Stimulated activated CD4-positive, alpha-beta T cell treated with anti-CD3 and anti-CD28 coated beads, TNF-alpha, amount 100 ng/mL, for 24 hours (primary cell): Measurements from ENCODE around the gene CLCN4.

ENCODE experiments used
- DNase-seq, 3 experiments: peaks; one replicate each; pipeline ENCODE4 v3.0.0-alpha.2; 2020; ENCODE audit warnings: low read depth in 3 of 3

The CLCN4 gene

GRCh38 chrX:10130354-10130753, 26.4 kb upstream of the CLCN4 start:
- DNase-seq, result no peak

- DNase-seq, result no peak
Observed at GRCh38 chrX:10133980-10134676, 22.6 kb upstream of the CLCN4 start.

- no peak for DNase-seq
Observed at GRCh38 chrX:10134921-10135320, 21.9 kb upstream of the CLCN4 start.

- DNase-seq, result no peak
Observed at GRCh38 chrX:10135561-10136399, 21.0 kb upstream of the CLCN4 start.

- DNase-seq, result no peak
Observed at GRCh38 chrX:10138726-10139125, 18.0 kb upstream of the CLCN4 start.

GRCh38 chrX:10140264-10140663, 16.5 kb upstream of the CLCN4 start:
- no peak for DNase-seq

GRCh38 chrX:10142041-10142599, 14.7 kb upstream of the CLCN4 start:
- DNase-seq, result no peak

GRCh38 chrX:10143071-10143983, 13.4 kb upstream of the CLCN4 start:
- no peak for DNase-seq

GRCh38 chrX:10146346-10146745, 10.4 kb upstream of the CLCN4 start:
- no peak for DNase-seq

GRCh38 chrX:10152086-10152485, 4.7 kb upstream of the CLCN4 start:
- DNase-seq, result no peak

GRCh38 chrX:10155137-10155536, 1.6 kb upstream of the CLCN4 start:
- DNase-seq, result no peak

GRCh38 chrX:10157032-10157341, 212 bp downstream of the CLCN4 start:
- DNase-seq, result no peak

GRCh38 chrX:10157543-10157942, 768 bp downstream of the CLCN4 start:
- no peak for DNase-seq

GRCh38 chrX:10158279-10159144, 1.7 kb downstream of the CLCN4 start:
- DNase-seq, result no peak

GRCh38 chrX:10159145-10159468, 2.3 kb downstream of the CLCN4 start:
- no peak for DNase-seq

- no peak for DNase-seq
Observed at GRCh38 chrX:10160211-10160610, 3.4 kb downstream of the CLCN4 start.

- no peak for DNase-seq
Observed at GRCh38 chrX:10163031-10163430, 6.3 kb downstream of the CLCN4 start.

- DNase-seq, result no peak
Observed at GRCh38 chrX:10164879-10165278, 8.1 kb downstream of the CLCN4 start.

GRCh38 chrX:10165580-10166247, 8.9 kb downstream of the CLCN4 start:
- no peak for DNase-seq

- DNase-seq, result no peak
Observed at GRCh38 chrX:10166248-10166716, 9.5 kb downstream of the CLCN4 start.
